Endothelial cell of umbilical vein (primary cell): ENCODE measurements around the gene AFDN. TPM values are rescaled to one million over a fixed set of nuclear protein-coding genes. Genes with fewer than 3 reads are reported as not detected.

ENCODE experiments used
- BruUV-seq: library from RNA; stranded (reverse); fragments of 400-500 nt; replicated peaks from 2 replicates; lab custom pipeline; 2021; lab: Mats Ljungman, UMichigan
- CTCF ChIA-PET: fragments of 300-600, 350-600 bp; sonication (Branson Sonifier 250); formaldehyde crosslinking; loops from one replicate; lab custom pipeline; 2021; ENCODE audit warnings: antibody characterized with exemption, inconsistent platforms; lab: Charles Lee
- POLR2A ChIA-PET: fragments of 300-600, 350-600 bp; sonication (Branson Sonifier 250); formaldehyde crosslinking; loops from one replicate; lab custom pipeline; 2021; ENCODE audit warnings: antibody characterized with exemption, inconsistent platforms; lab: Charles Lee
- DNase-seq: peaks from one replicate; pipeline ENCODE4 v3.0.0-alpha.2; 2011; ENCODE audit warnings: low read depth, low spot score
- FAIRE-seq: peaks from 2 replicates; lab custom pipeline; 2011; peaks lifted over from hg19 to GRCh38; lab: Jason Lieb, UNC
- H2AFZ ChIP-seq: 2 replicates; pipeline ENCODE4 v1.6.0; 2012; ENCODE audit warnings: low read depth, low read length, control low read depth, inconsistent platforms
- H3K27ac ChIP-seq: 2 replicates; pipeline ENCODE4 v1.5.1; 2011; ENCODE audit warnings: low read depth, mild to moderate bottlenecking, control low read depth, low read length, moderate library complexity; ENCODE audit not compliant: insufficient read depth
- H3K27me3 ChIP-seq, 2 experiments: 2 replicates each; pipeline versions ENCODE4 v1.6.0 to v1.6.1; 2011; ENCODE audit warnings: low read length in 2 of 2, mixed read lengths in 1 of 2; ENCODE audit not compliant: control insufficient read depth in 2 of 2, insufficient read depth in 2 of 2
- H3K36me3 ChIP-seq, 2 experiments: 2 replicates in 1 of 2; 3 replicates in 1 of 2; pipeline ENCODE4 v1.5.1; 2011; ENCODE audit warnings: low read length in 2 of 2, mild to moderate bottlenecking in 1 of 2, moderate library complexity in 1 of 2; ENCODE audit not compliant: control insufficient read depth in 2 of 2, insufficient read depth in 2 of 2; ENCODE audit errors: extremely low read depth in 1 of 2
- H3K4me1 ChIP-seq: 3 replicates; pipeline ENCODE4 v1.5.1; 2011; ENCODE audit warnings: mild to moderate bottlenecking, low read length; ENCODE audit not compliant: control insufficient read depth, insufficient read depth; ENCODE audit errors: extremely low read depth
- H3K4me2 ChIP-seq: 2 replicates; pipeline ENCODE4 v1.6.1; 2011; ENCODE audit warnings: low read length, control low read depth, mixed read lengths; ENCODE audit not compliant: insufficient read depth
- H3K4me3 ChIP-seq, 3 experiments: fragments of 200-600 bp in 1 of 3; sonication (generic), shearing (Covaris generic) in 1 of 3; replicated peaks in 1 of 3; 2 replicates each; pipeline ENCODE4 v1.5.1; 2011 to 2016; ENCODE audit warnings: control low read depth in 3 of 3, low read length in 3 of 3, mild to moderate bottlenecking in 2 of 3, inconsistent platforms in 1 of 3, low read depth in 1 of 3, moderate library complexity in 1 of 3; ENCODE audit not compliant: insufficient read depth in 1 of 3
- H3K79me2 ChIP-seq: 2 replicates; pipeline ENCODE4 v1.6.0; 2012; ENCODE audit warnings: low read length, inconsistent platforms; ENCODE audit not compliant: control insufficient read depth, insufficient read depth
- H3K9ac ChIP-seq: replicated peaks from 2 replicates; pipeline ENCODE3; 2011; ENCODE audit warnings: low read length, control low read depth; ENCODE audit not compliant: insufficient read depth; ENCODE audit errors: extremely low read depth
- H3K9me1 ChIP-seq: replicated peaks from 3 replicates; pipeline ENCODE4 v1.6.0; 2011; ENCODE audit warnings: mild to moderate bottlenecking, low read length; ENCODE audit not compliant: control insufficient read depth, insufficient read depth; ENCODE audit errors: extremely low read depth
- H3K9me3 ChIP-seq: replicated peaks from 2 replicates; pipeline ENCODE4 v1.5.1; 2012; ENCODE audit warnings: low read length, inconsistent platforms; ENCODE audit not compliant: control insufficient read depth, insufficient read depth
- H4K20me1 ChIP-seq: replicated peaks from 2 replicates; pipeline ENCODE3; 2011; ENCODE audit warnings: mild to moderate bottlenecking, low read length; ENCODE audit not compliant: control insufficient read depth, insufficient read depth; ENCODE audit errors: extremely low read depth
- EZH2 ChIP-seq: IDR thresholded peaks from 2 replicates; pipeline ENCODE4 v1.6.1; 2012; ENCODE audit warnings: borderline replicate concordance, low read depth, mild to moderate bottlenecking, moderate library complexity, low read length, inconsistent platforms; ENCODE audit not compliant: severe bottlenecking
- FOS ChIP-seq: IDR thresholded peaks from 2 replicates; pipeline ENCODE4 v1.6.1; 2011; ENCODE audit warnings: mild to moderate bottlenecking, low read length, moderate library complexity, borderline replicate concordance; ENCODE audit not compliant: insufficient read depth
- GATA2 ChIP-seq: IDR thresholded peaks from 2 replicates; pipeline ENCODE4 v1.7.0; 2011; ENCODE audit warnings: low read depth, mild to moderate bottlenecking, moderate library complexity, mixed read lengths, low read length; ENCODE audit not compliant: insufficient read length, insufficient read depth
- MYC ChIP-seq: IDR thresholded peaks from one replicate; pipeline ENCODE4 v1.6.1; 2011; ENCODE audit warnings: mild to moderate bottlenecking, low read depth, low read length
- POLR2A ChIP-seq: IDR thresholded peaks from 2 replicates; pipeline ENCODE4 v1.6.1; 2012; ENCODE audit warnings: low read depth, mild to moderate bottlenecking, control low read depth, low read length
- POLR2AphosphoS5 ChIP-seq: IDR thresholded peaks from 2 replicates; pipeline ENCODE4 v1.6.1; 2012; ENCODE audit warnings: low read depth, mild to moderate bottlenecking, control low read depth, low read length, moderate library complexity; ENCODE audit not compliant: insufficient read depth
- dilution Hi-C: fragments of 300-500 bp; cut with MboI; formaldehyde crosslinking; loops from one replicate; pipeline ENCODE4 v1.15.0; 2019; ENCODE audit warnings: low sequenced_read_pairs; ENCODE audit not compliant: extremely low pct_ligation_motif_present
- intact Hi-C: fragments of 100-400 bp; cut with micrococcal nuclease; formaldehyde crosslinking; loops from one replicate; pipeline ENCODE4 v1.10.0; 2022
- polyA plus RNA-seq, 4 experiments: library from polyadenylated mRNA; depleted of rRNA in 3 of 4; stranded (reverse) in 3 of 4; unstranded in 1 of 4; fragments of >200 nt; gene quantifications; 2 replicates each; pipeline versions ENCODE4 v1.2.1 to v1.2.3, GENCODE V29; 2011 to 2012; ENCODE audit warnings: missing spikeins in 1 of 4
- total RNA-seq: library from RNA; stranded (reverse); gene quantifications from 2 replicates; pipeline ENCODE4 v1.2.3, GENCODE V29; 2021
- TF ChIP-seq, protein P1 (sequence below): IDR thresholded peaks from 2 replicates; pipeline ENCODE4 v1.6.1; 2011; ENCODE audit not compliant: insufficient read depth, insufficient read length
- TF ChIP-seq, protein P2 (sequence below), 2 donors: IDR thresholded peaks; 1 replicate in 1 of 2; 2 replicates in 1 of 2; pipeline ENCODE4 v1.5.1; 2011; ENCODE audit warnings: low read length in 2 of 2, mild to moderate bottlenecking in 2 of 2, moderate library complexity in 2 of 2, control low read depth in 1 of 2, inconsistent platforms in 1 of 2, low read depth in 1 of 2; ENCODE audit not compliant: insufficient read depth in 1 of 2; ENCODE audit errors: extremely low read depth in 1 of 2

The AFDN gene
- total and polyA plus RNA-seq, 2 donors (not counting 3 experiments of a cell fraction or from before 2014, with no cell fraction given), result 31.0 to 134 TPM

DNA sequence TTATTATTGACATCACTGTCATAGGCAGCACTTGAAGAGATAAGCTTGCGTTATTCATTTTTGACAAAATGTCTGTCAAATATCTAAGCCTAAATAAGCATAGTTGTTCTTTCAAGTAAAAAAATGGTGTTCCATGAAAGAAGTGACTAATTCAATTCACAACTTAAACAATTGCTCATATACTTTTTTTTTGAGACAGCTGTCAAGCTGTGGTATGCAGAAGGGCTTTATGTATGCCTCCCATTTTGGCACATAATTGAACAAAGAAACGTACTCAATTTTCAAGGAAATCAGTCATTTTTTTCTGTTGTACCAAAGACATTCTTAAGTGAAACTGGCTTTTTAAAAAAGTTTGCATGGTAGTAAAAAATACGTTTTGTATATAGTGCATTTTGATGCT, 8.5 kb downstream of the AFDN start:
- TF ChIP-seq POLR2A (no peak), MYC (no peak), FOS (no peak), EZH2 (no peak)
- Histone ChIP-seq H3K9me3 (no peaks in the 10 kb centered on the region), H3K27me3 (no peaks in the 10 kb centered on the region), H3K4me2 (no peak overlapping the region), H3K4me1 (peaks cover 11% of the 10 kb centered on the region), H4K20me1 (peaks cover 49% of the 10 kb centered on the region), H3K9me1 (no peaks in the 10 kb centered on the region), H3K27ac (no peak overlapping the region), H3K4me3 (no peak overlapping the region), H2AFZ (no peak overlapping the region), H3K79me2 (peaks cover 83% of the 10 kb centered on the region), H3K9ac (no peak overlapping the region), H3K36me3 (no peaks in the 10 kb centered on the region)
- intact Hi-C loops (no loop called here), dilution Hi-C loops (no loop called here)
- ChIA-PET POLR2A (no interaction called here), CTCF (interaction anchor here (0.6 to 1.5 kb wide), 2 partner anchors 39 to 64 kb away, joined by 4 read pairs; no protein-coding TSS in a partner anchor)
- BruUV-seq, result no TSS peak
- DNase-seq (no peak), FAIRE-seq (no peak)

DNA sequence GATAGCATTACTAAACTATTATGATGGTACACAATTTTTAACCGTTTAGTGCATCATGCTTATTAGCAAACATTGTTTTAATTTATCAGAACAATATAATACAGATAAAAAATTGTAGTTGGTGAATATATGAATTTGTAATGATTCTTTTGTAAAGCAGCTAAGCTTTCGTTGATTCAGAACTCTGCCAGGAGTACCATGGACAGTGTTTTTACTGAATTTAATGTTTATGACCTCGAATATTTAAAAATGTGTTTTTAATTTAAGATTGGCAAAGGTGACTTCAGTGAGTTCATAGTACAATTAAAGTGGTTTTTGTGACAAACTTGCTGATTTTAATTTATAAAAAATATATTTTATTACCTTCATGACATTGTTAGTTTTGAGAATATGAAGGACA, 10.0 kb downstream of the AFDN start:
- no TSS peak for BruUV-seq
- no peak for DNase-seq
- ChIA-PET POLR2A (no interaction called here), CTCF (no interaction called here)
- H3K36me3 ChIP-seq, result no peaks in the 10 kb centered on the region
- dilution Hi-C loops (no loop called here), intact Hi-C loops (no loop called here)
- H3K79me2 ChIP-seq, result peaks cover 78% of the 10 kb centered on the region
- H3K4me1 ChIP-seq, result peaks cover 2% of the 10 kb centered on the region
- no peak overlapping the region for H3K9ac ChIP-seq
- H3K4me2 ChIP-seq, result no peak overlapping the region
- TF ChIP-seq, protein P1, sequence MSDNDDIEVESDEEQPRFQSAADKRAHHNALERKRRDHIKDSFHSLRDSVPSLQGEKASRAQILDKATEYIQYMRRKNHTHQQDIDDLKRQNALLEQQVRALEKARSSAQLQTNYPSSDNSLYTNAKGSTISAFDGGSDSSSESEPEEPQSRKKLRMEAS, result no peak
- no peak for TF ChIP-seq POLR2AphosphoS5
- TF ChIP-seq GATA2, result no peak
- TF ChIP-seq, protein P2, sequence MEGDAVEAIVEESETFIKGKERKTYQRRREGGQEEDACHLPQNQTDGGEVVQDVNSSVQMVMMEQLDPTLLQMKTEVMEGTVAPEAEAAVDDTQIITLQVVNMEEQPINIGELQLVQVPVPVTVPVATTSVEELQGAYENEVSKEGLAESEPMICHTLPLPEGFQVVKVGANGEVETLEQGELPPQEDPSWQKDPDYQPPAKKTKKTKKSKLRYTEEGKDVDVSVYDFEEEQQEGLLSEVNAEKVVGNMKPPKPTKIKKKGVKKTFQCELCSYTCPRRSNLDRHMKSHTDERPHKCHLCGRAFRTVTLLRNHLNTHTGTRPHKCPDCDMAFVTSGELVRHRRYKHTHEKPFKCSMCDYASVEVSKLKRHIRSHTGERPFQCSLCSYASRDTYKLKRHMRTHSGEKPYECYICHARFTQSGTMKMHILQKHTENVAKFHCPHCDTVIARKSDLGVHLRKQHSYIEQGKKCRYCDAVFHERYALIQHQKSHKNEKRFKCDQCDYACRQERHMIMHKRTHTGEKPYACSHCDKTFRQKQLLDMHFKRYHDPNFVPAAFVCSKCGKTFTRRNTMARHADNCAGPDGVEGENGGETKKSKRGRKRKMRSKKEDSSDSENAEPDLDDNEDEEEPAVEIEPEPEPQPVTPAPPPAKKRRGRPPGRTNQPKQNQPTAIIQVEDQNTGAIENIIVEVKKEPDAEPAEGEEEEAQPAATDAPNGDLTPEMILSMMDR (IDR thresholded peaks at IDR 0.05; ENCODE audit: extremely low read depth in 1 of 2, insufficient read depth in 1 of 2, low read depth in 1 of 2, low read length in 2 of 2), result no peak
- no peak for FAIRE-seq
- peaks cover 45% of the 10 kb centered on the region for H4K20me1 ChIP-seq
- H3K9me1 ChIP-seq, result no peaks in the 10 kb centered on the region
- no peak overlapping the region for H3K27ac ChIP-seq
- no peak overlapping the region for H2AFZ ChIP-seq
- H3K27me3 ChIP-seq, result no peaks in the 10 kb centered on the region
- no peaks in the 10 kb centered on the region for H3K9me3 ChIP-seq
- H3K4me3 ChIP-seq, result no peak overlapping the region
